CD4-positive, alpha-beta memory T cell (primary cell): ENCODE measurements around the gene DNAJC5. TPM values are rescaled to one million over a fixed set of nuclear protein-coding genes. Genes with fewer than 3 reads are reported as not detected.

ENCODE experiments used
- CTCF ChIA-PET: fragments of 350-600 bp; sonication (Branson Sonifier 250); formaldehyde crosslinking; loops from one replicate; lab custom pipeline; 2021; ENCODE audit warnings: inconsistent platforms; ENCODE audit not compliant: partially characterized antibody; lab: Charles Lee
- POLR2A ChIA-PET: fragments of 350-600 bp; sonication (Branson Sonifier 250); formaldehyde crosslinking; loops from one replicate; lab custom pipeline; 2021; ENCODE audit not compliant: partially characterized antibody; lab: Charles Lee
- DNase-seq, 5 donors: peaks; one replicate each; pipeline versions ENCODE4 v3.0.0 to v3.0.0-alpha.2; 2020 to 2022; ENCODE audit warnings: mixed read lengths in 1 of 5
- H3K27ac ChIP-seq: one replicate; pipeline ENCODE4 v1.7.0; 2013; ENCODE audit warnings: low read depth, low read length
- H3K27me3 ChIP-seq: 2 replicates; pipeline ENCODE4 v1.7.0; 2013; ENCODE audit warnings: mild to moderate bottlenecking, low read length, moderate library complexity; ENCODE audit not compliant: insufficient read depth
- H3K36me3 ChIP-seq: 2 replicates; pipeline ENCODE4 v1.7.0; 2013; ENCODE audit warnings: mild to moderate bottlenecking, low read length, moderate library complexity; ENCODE audit not compliant: insufficient read depth
- H3K4me1 ChIP-seq: 2 replicates; pipeline ENCODE4 v1.7.0; 2013; ENCODE audit warnings: mild to moderate bottlenecking, low read length, moderate library complexity; ENCODE audit not compliant: insufficient read depth
- H3K4me3 ChIP-seq, 2 donors: one replicate each; pipeline ENCODE4 v1.7.0; 2013; ENCODE audit warnings: low read length in 2 of 2, mild to moderate bottlenecking in 1 of 2
- H3K9me3 ChIP-seq, 2 donors: one replicate each; pipeline ENCODE4 v1.7.0; 2013; ENCODE audit warnings: low read length in 2 of 2, control low read depth in 1 of 2; ENCODE audit not compliant: control insufficient read depth in 1 of 2
- H3K27ac Mint-ChIP-seq, 7 donors: one replicate each; pipeline ENCODE4 v1.8.0; 2020 to 2021; ENCODE audit warnings: mixed read lengths in 7 of 7, mild to moderate bottlenecking in 6 of 7, inconsistent platforms in 3 of 7, moderate library complexity in 3 of 7
- H3K27me3 Mint-ChIP-seq, 2 donors: one replicate each; pipeline ENCODE4 v1.8.0; 2020 to 2021; ENCODE audit warnings: mixed read lengths in 2 of 2
- H3K36me3 Mint-ChIP-seq, 2 donors: one replicate each; pipeline ENCODE4 v1.8.0; 2020 to 2021; ENCODE audit warnings: mixed read lengths in 2 of 2, inconsistent platforms in 1 of 2, mild to moderate bottlenecking in 1 of 2
- H3K4me1 Mint-ChIP-seq, 4 donors: one replicate each; pipeline ENCODE4 v1.8.0; 2020 to 2021; ENCODE audit warnings: mixed read lengths in 4 of 4, mild to moderate bottlenecking in 1 of 4
- H3K4me3 Mint-ChIP-seq, 8 donors: one replicate each; pipeline ENCODE4 v1.8.0; 2020 to 2021; ENCODE audit warnings: mixed read lengths in 8 of 8, mild to moderate bottlenecking in 7 of 8, moderate library complexity in 6 of 8, inconsistent platforms in 3 of 8
- H3K9me3 Mint-ChIP-seq, 8 donors: one replicate each; pipeline ENCODE4 v1.8.0; 2020 to 2021; ENCODE audit warnings: mixed read lengths in 8 of 8, mild to moderate bottlenecking in 5 of 8, inconsistent platforms in 3 of 8, moderate library complexity in 1 of 8
- intact Hi-C: fragments of 100-400 bp; cut with micrococcal nuclease; formaldehyde crosslinking; loops from one replicate; pipeline ENCODE4 v1.15.1; 2023
- polyA plus RNA-seq, 2 donors: library from polyadenylated mRNA; unstranded; fragments of 300-500 nt; fragmentation: Illumina TruSeq; gene quantifications; one replicate each; pipeline ENCODE4 v1.2.3, GENCODE V29; 2021
- total RNA-seq, 2 experiments: library from RNA; stranded (reverse); gene quantifications; one replicate each; pipeline ENCODE4 v1.2.3, GENCODE V29; 2021

DNAJC5 gene
- total and polyA plus RNA-seq, 4 experiments from 2014 or later, result 4.9 to 54.4 (median 31.3) TPM

- intact Hi-C loops, result no loop called here
- Mint-ChIP-seq H3K27me3 (no peaks in the 10 kb centered on the region), H3K4me3 (no peak overlapping the region), H3K27ac (peak overlapping the region in 2 of 7 donors; percentile 55 to 66), H3K9me3 (peaks cover 0 to 2% (median 0%) of the 10 kb centered on the region in 8 donors), H3K36me3 (peaks cover 15 to 40% of the 10 kb centered on the region in 2 donors), H3K4me1 (peaks cover 6 to 18% (median 13%) of the 10 kb centered on the region in 4 donors)
- H3K27me3 ChIP-seq, result no peaks in the 10 kb centered on the region
- POLR2A ChIA-PET, result no interaction called here
- no peak overlapping the region for H3K27ac ChIP-seq
- peaks cover 30% of the 10 kb centered on the region for H3K36me3 ChIP-seq
- no peak for DNase-seq
- CTCF ChIA-PET, result no interaction called here
- H3K9me3 ChIP-seq, result no peaks in the 10 kb centered on the region
- H3K4me3 ChIP-seq, result no peak overlapping the region
- peaks cover 13% of the 10 kb centered on the region for H3K4me1 ChIP-seq
Observed at GRCh38 chr20:63891061-63892002, 3.6 kb upstream of the DNAJC5 start.

- no peaks in the 10 kb centered on the region for H3K27me3 ChIP-seq
- peaks cover 25% of the 10 kb centered on the region for H3K36me3 ChIP-seq
- no peak overlapping the region for H3K4me3 ChIP-seq
- intact Hi-C loops, result no loop called here
- H3K27ac ChIP-seq, result no peak overlapping the region
- H3K9me3 Mint-ChIP-seq, result peaks cover 0 to 2% (median 0%) of the 10 kb centered on the region in 8 donors
- ChIA-PET CTCF (no interaction called here), POLR2A (interaction anchor here (0.6 kb wide), 1 partner anchor 26 kb away, joined by 3 read pairs; no protein-coding TSS in a partner anchor)
- H3K36me3 Mint-ChIP-seq, result peaks cover 15 to 41% of the 10 kb centered on the region in 2 donors
- H3K27me3 Mint-ChIP-seq, result no peaks in the 10 kb centered on the region
- H3K4me1 Mint-ChIP-seq, result peaks cover 11 to 27% (median 21%) of the 10 kb centered on the region in 4 donors
- peaks cover 23% of the 10 kb centered on the region for H3K4me1 ChIP-seq
- H3K4me3 Mint-ChIP-seq, result no peak overlapping the region
- H3K27ac Mint-ChIP-seq, result peak overlapping the region in 5 of 7 donors; percentile 2 to 78 (median 46)
- H3K9me3 ChIP-seq, result no peaks in the 10 kb centered on the region
- no peak for DNase-seq
Observed at GRCh38 chr20:63892402-63892801, 2.5 kb upstream of the DNAJC5 start.

GRCh38 chr20:63893999-63894357 lies 948 bp upstream of the DNAJC5 start:
- POLR2A ChIA-PET, result interaction anchor here (0.7 to 1.2 kb wide), 6 partner anchors 18 to 356 kb away, joined by 3 to 7 read pairs (median 4); partner anchors contain the start of genes ARFRP1, PRPF6, PTK6 and TPD52L2
- peak overlapping the region; percentile 28 for H3K27ac ChIP-seq
- intact Hi-C loops, result no loop called here

GRCh38 chr20:63895202-63895951 lies 451 bp downstream of the DNAJC5 start:
- intact Hi-C loops, result loop anchor here (1.0 to 5.0 kb wide), 3 partner anchors 30 to 142 kb away; partner anchors contain the start of genes C20orf204, TPD52L2 and UCKL1
- ChIA-PET POLR2A (interaction anchor here (0.7 to 3.7 kb wide), 13 partner anchors 31 to 374 kb away, joined by 3 to 31 read pairs (median 4); partner anchors contain the start of genes LIME1, OPRL1, PPDPF and RGS19), CTCF (interaction anchor here (1.3 to 2.2 kb wide), 2 partner anchors 78 to 84 kb away, joined by 3 to 7 read pairs; partner anchors contain the start of gene SAMD10)
- peaks cover 8 to 31% of the 10 kb centered on the region in 2 donors for H3K36me3 Mint-ChIP-seq
- H3K4me3 Mint-ChIP-seq, result peak overlapping the region; percentile 92 to 99 (median 94)
- Histone ChIP-seq H3K9me3 (no peaks in the 10 kb centered on the region), H3K4me1 (peaks cover 51% of the 10 kb centered on the region), H3K27ac (peak overlapping the region; percentile 66), H3K27me3 (no peaks in the 10 kb centered on the region), H3K36me3 (peaks cover under 1% of the 10 kb centered on the region), H3K4me3 (peak overlapping the region; percentile 44 to 81)
- peak overlapping the region; percentile 93 to 99 (median 97) for H3K27ac Mint-ChIP-seq
- H3K27me3 Mint-ChIP-seq, result no peaks in the 10 kb centered on the region
- peaks cover 0 to 2% (median 0%) of the 10 kb centered on the region in 8 donors for H3K9me3 Mint-ChIP-seq
- no peak for DNase-seq
- peaks cover 28 to 54% (median 40%) of the 10 kb centered on the region in 4 donors for H3K4me1 Mint-ChIP-seq

More at GRCh38 chr20:63893999-63894357, 948 bp upstream of the DNAJC5 start:
- H3K9me3 Mint-ChIP-seq, result peaks cover 0 to 2% (median 0%) of the 10 kb centered on the region in 8 donors
- Histone ChIP-seq H3K36me3 (peaks cover 14% of the 10 kb centered on the region), H3K27me3 (no peaks in the 10 kb centered on the region), H3K9me3 (no peaks in the 10 kb centered on the region), H3K4me3 (no peak overlapping the region), H3K4me1 (peaks cover 39% of the 10 kb centered on the region)
- H3K27ac Mint-ChIP-seq, result peak overlapping the region; percentile 59 to 91 (median 86)
- DNase-seq, result no peak
- H3K4me3 Mint-ChIP-seq, result peak overlapping the region; percentile 82 to 87 (median 84)
- CTCF ChIA-PET, result interaction anchor here (0.7 kb wide), 1 partner anchor 36 kb away, joined by 4 read pairs; no protein-coding TSS in a partner anchor
- no peaks in the 10 kb centered on the region for H3K27me3 Mint-ChIP-seq
- peaks cover 24 to 43% (median 35%) of the 10 kb centered on the region in 4 donors for H3K4me1 Mint-ChIP-seq
- H3K36me3 Mint-ChIP-seq, result peaks cover 14 to 44% of the 10 kb centered on the region in 2 donors

GRCh38 chr20:63895952-63896263 lies 982 bp downstream of the DNAJC5 start:
- H3K9me3 Mint-ChIP-seq, result peaks cover 0 to 2% (median 0%) of the 10 kb centered on the region in 8 donors
- intact Hi-C loops, result loop anchor here (1.0 to 5.0 kb wide), 3 partner anchors 31 to 141 kb away; partner anchors contain the start of genes C20orf204, TPD52L2 and UCKL1
- POLR2A ChIA-PET, result interaction anchor here (0.7 to 3.7 kb wide), 13 partner anchors 31 to 375 kb away, joined by 3 to 31 read pairs (median 4); partner anchors contain the start of genes LIME1, OPRL1, PPDPF and RGS19
- peaks cover 8 to 31% of the 10 kb centered on the region in 2 donors for H3K36me3 Mint-ChIP-seq
- no peaks in the 10 kb centered on the region for H3K27me3 Mint-ChIP-seq
- peak overlapping the region; percentile 93 to 99 (median 97) for H3K27ac Mint-ChIP-seq
- CTCF ChIA-PET, result interaction anchor here (1.3 to 2.2 kb wide), 2 partner anchors 78 to 84 kb away, joined by 3 to 7 read pairs; partner anchors contain the start of gene SAMD10
- Histone ChIP-seq H3K27me3 (no peaks in the 10 kb centered on the region), H3K27ac (peak overlapping the region; percentile 66), H3K4me3 (peak overlapping the region; percentile 44 to 81), H3K4me1 (peaks cover 56% of the 10 kb centered on the region), H3K36me3 (no peaks in the 10 kb centered on the region), H3K9me3 (no peaks in the 10 kb centered on the region)
- peaks cover 31 to 59% (median 44%) of the 10 kb centered on the region in 4 donors for H3K4me1 Mint-ChIP-seq
- peak; percentile 34 to 50 (median 48) for DNase-seq
- H3K4me3 Mint-ChIP-seq, result peak overlapping the region; percentile 92 to 99 (median 94)
